HG02623 (cell line): ENCODE measurements around the gene SP2.
A peak's percentile ranks its signal among the peaks of the same experiment; 100 is the strongest.

Experiments
- ATAC-seq: cut with Tn5 transposase; IDR thresholded peaks from one replicate; pipeline ENCODE4 v1.9.1; 2021; ENCODE audit warnings: moderate library complexity; ENCODE audit not compliant: unreplicated experiment

SP2 gene

GRCh38 chr17:47970725-47971499, 74.9 kb downstream of the SP2 start, which contains the start of gene CDK5RAP3:
CDK5RAP3 (plus strand) TSS chr17:47971113; CDS start chr17:47971147, 34 bp downstream.
- ATAC-seq, result peak; percentile 95

DNA sequence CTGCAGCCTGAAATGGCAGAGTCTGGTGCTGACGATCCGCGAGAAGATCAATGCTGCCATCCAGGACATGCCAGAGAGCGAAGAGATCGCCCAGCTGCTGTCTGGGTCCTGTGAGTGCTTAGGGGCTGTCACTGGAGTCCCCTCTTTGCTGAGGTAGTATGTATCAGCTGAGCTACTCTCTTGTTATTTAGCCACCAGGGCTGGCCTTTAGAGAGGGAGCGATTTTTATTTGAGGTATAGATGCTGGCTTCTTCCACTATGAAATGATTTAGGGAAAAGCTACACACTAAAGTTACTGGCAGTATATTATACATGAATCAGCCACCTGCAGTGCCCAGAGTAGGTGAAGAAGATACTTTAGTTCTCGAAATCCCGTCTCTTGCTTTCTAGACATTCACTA, 77.5 kb downstream of the SP2 start:
- ATAC-seq, result no peak

DNA sequence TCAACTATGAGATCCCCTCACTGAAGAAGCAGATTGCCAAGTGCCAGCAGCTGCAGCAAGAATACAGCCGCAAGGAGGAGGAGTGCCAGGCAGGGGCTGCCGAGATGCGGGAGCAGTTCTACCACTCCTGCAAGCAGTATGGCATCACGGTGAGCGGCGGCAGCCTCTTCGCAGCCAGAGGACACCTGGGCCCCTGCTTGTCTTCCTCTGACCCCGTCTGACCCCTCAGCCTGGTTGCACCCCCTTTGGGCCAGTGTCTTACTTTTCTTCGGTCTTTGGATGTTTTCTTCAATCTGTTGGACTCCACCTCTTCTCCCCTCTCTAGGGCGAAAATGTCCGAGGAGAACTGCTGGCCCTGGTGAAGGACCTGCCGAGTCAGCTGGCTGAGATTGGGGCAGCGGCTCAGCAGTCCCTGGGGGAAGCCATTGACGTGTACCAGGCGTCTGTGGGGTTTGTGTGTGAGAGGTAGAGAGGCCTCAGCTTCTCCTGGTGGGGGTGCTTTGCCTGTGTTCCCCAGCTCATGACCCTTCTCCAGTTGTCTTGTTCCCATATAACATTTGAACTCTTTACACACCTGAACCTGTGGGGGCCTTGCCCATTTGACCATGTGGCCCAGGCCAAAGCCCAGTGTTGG, 79.3 kb downstream of the SP2 start:
- ATAC-seq, result no peak

DNA sequence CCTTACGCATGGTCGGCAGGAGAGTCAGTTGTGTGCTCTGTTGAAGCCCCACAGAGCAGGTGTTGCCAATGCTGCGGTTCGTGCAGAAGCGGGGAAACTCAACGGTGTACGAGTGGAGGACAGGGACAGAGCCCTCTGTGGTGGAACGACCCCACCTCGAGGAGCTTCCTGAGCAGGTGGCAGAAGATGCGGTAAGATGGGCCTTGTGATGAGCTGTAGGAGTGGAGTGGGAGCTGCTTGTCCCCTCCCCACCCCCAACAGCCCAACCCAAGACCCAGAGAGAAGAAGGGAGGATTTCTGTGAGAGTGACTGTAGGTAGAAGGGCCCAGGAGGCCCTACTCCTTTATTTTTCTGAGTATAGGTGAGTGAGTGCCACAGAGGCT, 79.8 kb downstream of the SP2 start:
- no peak for ATAC-seq

DNA sequence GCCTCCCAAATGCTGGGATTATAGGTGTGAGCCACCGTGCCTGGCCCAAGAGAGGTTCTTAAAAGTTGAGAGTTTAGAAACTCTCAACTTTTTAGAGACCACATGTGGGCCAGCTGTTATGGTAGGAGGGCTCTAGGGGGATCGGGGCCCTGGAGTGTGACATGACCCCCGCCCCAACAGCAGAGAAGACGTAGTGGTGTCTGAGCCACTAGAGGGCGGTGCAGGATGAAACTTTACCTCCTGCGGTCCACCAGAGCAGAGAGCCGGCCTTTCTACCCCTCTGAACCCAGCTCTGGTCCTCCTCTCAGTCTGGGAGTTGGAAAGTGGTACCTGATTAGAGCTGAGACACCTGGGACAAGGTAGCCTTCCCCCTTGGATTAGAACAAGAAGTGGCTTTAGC, 82.3 kb downstream of the SP2 start:
- no peak for ATAC-seq
